Esophagus squamous epithelium (tissue), 5 donors: Measurements from ENCODE around the gene DHRS4. TPM values are rescaled to one million over a fixed set of nuclear protein-coding genes. Genes with fewer than 3 reads are reported as not detected.

ENCODE experiments used
- DNase-seq: peaks from one replicate; lab custom pipeline; 2025; lab: John Stamatoyannopoulos, UW
- H3K27ac ChIP-seq, 4 donors: fragments of 200-600 bp; sonication (generic); one replicate each; pipeline ENCODE4 v1.5.1; 2016 to 2019; ENCODE audit warnings: mild to moderate bottlenecking in 1 of 4
- H3K27me3 ChIP-seq, 4 donors: fragments of 200-600 bp; sonication (generic); 1 replicate in 3 of 4; 2 replicates in 1 of 4; pipeline versions ENCODE4 v1.5.1 to v1.6.0; 2017 to 2021; ENCODE audit warnings: antibody characterized with exemption in 1 of 4
- H3K36me3 ChIP-seq, 3 donors: fragments of 200-600 bp; sonication (generic); one replicate each; pipeline ENCODE4 v1.5.1; 2016 to 2019
- H3K4me1 ChIP-seq, 3 donors: fragments of 200-600 bp; sonication (generic); one replicate each; pipeline ENCODE4 v1.5.1; 2017 to 2019
- H3K4me3 ChIP-seq, 4 donors: fragments of 200-600 bp; sonication (generic); 1 replicate in 3 of 4; 2 replicates in 1 of 4; pipeline ENCODE4 v1.5.1; 2016 to 2019; ENCODE audit warnings: mild to moderate bottlenecking in 2 of 4, moderate library complexity in 1 of 4
- H3K9me3 ChIP-seq, 3 donors: fragments of 200-600 bp; sonication (generic); one replicate each; pipeline ENCODE4 v1.5.1; 2016 to 2019
- CTCF ChIP-seq, 6 experiments: fragments of 450-650 bp in 4 of 6; fragments of 200-600 bp in 2 of 6; sonication (generic) in 2 of 6; IDR thresholded peaks; one replicate each; pipeline ENCODE4 v1.5.1; 2016 to 2019; ENCODE audit warnings: antibody characterized with exemption in 6 of 6, mild to moderate bottlenecking in 4 of 6, moderate library complexity in 4 of 6
- POLR2A ChIP-seq, 4 donors: fragments of 450-650 bp; IDR thresholded peaks; one replicate each; pipeline ENCODE4 v1.6.1; 2017; ENCODE audit warnings: antibody characterized with exemption in 4 of 4, mild to moderate bottlenecking in 4 of 4, moderate library complexity in 3 of 4
- WGBS, 2 donors: methylation state at CpG; one replicate each; pipeline ENCODE4 v1.1.5; 2018; 5-methylcytosine and 5-hydroxymethylcytosine counted together
- intact Hi-C: fragments of 100-400 bp; cut with DNase I; formaldehyde crosslinking; loops from one replicate; pipeline ENCODE4 v1.15.0; 2022
- total RNA-seq, 4 donors: library from RNA; depleted of rRNA; stranded (reverse); fragments of >200 nt; gene quantifications; one replicate each; pipeline ENCODE4 v1.1.0, GENCODE V29; 2016
- donor health status: DM: yes; HTN: yes; CAD: no.

DHRS4 gene
- total RNA-seq, 4 donors from 2014 or later, result 27.5 to 46.0 (median 38.0) TPM

DNA sequence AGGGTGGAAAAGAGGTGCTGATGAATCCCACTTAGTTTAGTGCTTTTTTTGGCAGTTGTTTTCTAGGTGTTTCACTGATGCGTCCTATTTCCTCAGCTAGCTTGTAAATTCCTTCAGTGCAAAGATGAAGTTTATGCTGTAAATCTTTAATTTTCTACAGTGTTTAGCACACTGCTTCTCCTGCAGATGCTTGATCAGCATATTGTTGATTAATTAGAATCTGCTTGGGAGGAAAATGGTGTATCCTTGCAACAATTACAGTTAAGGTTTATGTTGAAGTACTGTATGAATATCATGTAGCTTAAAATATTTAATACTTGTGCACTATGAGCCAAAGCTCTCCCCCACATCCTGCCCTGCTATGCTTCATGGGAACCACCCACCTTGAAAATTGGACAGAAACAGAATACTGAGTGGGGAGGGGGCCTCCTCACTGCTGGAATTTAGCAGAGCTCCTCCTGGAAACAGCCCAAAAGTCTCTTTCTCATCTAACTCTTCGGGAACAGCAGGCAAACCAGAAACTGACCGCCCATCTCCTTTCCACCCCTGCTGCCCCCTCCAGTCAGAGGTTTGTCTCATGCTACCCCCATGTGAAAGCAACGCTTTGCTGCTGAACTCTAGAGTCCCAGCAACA is 20.3 kb upstream of the DHRS4 start:
- WGBS, 2 donors, result 72 to 84% methylated on average over 4 of the region's 4 CpGs
- Histone ChIP-seq H3K36me3 (no peaks in the 10 kb centered on the region), H3K9me3 (no peaks in the 10 kb centered on the region), H3K27ac (no peak overlapping the region), H3K27me3 (no peaks in the 10 kb centered on the region), H3K4me1 (peaks cover 0 to 8% (median 0%) of the 10 kb centered on the region in 3 donors), H3K4me3 (no peak overlapping the region)
- intact Hi-C loops, result no loop called here
- DNase-seq, result no peak
- no peak for TF ChIP-seq CTCF (IDR thresholded peaks at IDR 0.05)
- no peak for TF ChIP-seq POLR2A (IDR thresholded peaks at IDR 0.05)

- Histone ChIP-seq H3K9me3 (no peaks in the 10 kb centered on the region), H3K27ac (no peak overlapping the region), H3K36me3 (no peaks in the 10 kb centered on the region), H3K27me3 (no peaks in the 10 kb centered on the region), H3K4me1 (peaks cover 0 to 8% (median 0%) of the 10 kb centered on the region in 3 donors), H3K4me3 (no peak overlapping the region)
- 40 to 50% methylated on average over 1 of the region's 2 CpGs for WGBS, 2 donors
- DNase-seq, result no peak
- no peak for TF ChIP-seq CTCF (IDR thresholded peaks at IDR 0.05)
- intact Hi-C loops, result no loop called here
These were observed 19.8 kb upstream of the DHRS4 start for GRCh38 chr14:23933742-23934128.

- WGBS, 2 donors, result 67 to 70% methylated on average over 1 of the region's 1 CpG
- DNase-seq, result no peak
- Histone ChIP-seq H3K9me3 (no peaks in the 10 kb centered on the region), H3K27ac (no peak overlapping the region), H3K4me3 (no peak overlapping the region), H3K4me1 (peaks cover 0 to 5% (median 0%) of the 10 kb centered on the region in 3 donors), H3K36me3 (peaks cover 0 to 11% (median 3%) of the 10 kb centered on the region in 3 donors), H3K27me3 (no peaks in the 10 kb centered on the region)
- intact Hi-C loops, result no loop called here
- TF ChIP-seq CTCF (IDR thresholded peaks at IDR 0.05) (no peak), POLR2A (IDR thresholded peaks at IDR 0.05) (no peak)
These were observed 18.4 kb upstream of the DHRS4 start for GRCh38 chr14:23935158-23935557.

DNA sequence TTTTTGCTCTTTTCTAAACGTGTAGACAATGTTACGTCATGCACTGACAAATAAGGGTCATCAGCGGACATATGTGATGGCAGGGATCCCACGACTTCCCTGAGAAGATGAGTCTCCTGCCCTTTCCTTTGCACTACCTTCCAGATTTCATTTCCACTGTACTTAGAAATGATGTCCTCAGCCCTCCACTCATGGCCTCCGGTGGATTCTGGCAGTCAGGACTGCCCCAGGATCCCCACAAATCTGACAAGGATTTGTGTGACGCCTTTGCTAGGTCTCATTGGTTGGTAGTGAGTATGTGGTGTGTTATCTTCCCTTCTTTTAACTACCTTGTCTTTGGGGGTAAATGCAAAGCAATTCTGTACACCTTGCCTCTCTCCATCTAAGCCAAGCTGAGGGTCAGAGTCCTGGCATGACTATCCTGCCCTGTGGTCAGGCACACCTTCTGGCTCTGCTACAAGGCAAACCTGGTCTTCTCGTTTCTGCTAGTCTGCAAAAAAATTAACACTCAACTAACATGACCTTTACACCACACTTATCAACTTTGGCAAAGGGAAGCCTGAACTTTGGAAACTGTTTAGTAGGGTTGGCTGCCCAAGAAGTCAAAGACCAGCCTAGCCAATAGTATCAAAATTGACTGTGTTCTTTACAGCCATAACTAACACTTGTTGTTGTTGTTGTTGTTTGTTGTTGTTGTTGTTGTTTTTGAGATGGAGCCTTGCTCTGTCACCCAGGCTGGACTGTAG is 17.3 kb upstream of the DHRS4 start:
- intact Hi-C loops, result no loop called here
- no peak overlapping the region for H3K4me3 ChIP-seq
- no peaks in the 10 kb centered on the region for H3K27me3 ChIP-seq
- H3K27ac ChIP-seq, result no peak overlapping the region
- TF ChIP-seq POLR2A (IDR thresholded peaks at IDR 0.05) (no peak), CTCF (IDR thresholded peaks at IDR 0.05) (no peak)
- no peaks in the 10 kb centered on the region for H3K4me1 ChIP-seq
- no peak for DNase-seq
- H3K36me3 ChIP-seq, result peaks cover 0 to 22% (median 12%) of the 10 kb centered on the region in 3 donors
- 71 to 80% methylated on average over 6 to 7 of the region's 7 CpGs for WGBS, 2 donors
- H3K9me3 ChIP-seq, result no peaks in the 10 kb centered on the region

DNA sequence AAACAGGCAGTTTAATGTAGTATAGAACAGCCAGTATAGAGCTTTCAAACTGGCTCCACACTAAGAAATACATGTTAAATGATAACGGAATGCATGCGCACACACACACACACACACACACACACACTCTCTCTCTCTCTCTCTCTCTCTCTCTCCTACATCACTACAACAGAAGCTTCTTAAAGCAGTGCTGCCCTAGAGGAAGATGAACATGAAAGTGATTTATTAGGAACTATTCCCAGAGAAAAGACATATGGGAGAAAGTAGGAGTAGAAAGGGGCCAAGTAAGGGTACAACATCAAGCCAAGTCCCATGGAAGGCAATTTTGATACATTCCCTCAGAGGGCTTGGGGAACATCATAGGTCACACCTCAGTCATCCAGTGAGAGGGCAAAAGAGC is 16.4 kb upstream of the DHRS4 start:
- peaks cover 0 to 23% (median 12%) of the 10 kb centered on the region in 3 donors for H3K36me3 ChIP-seq
- intact Hi-C loops, result no loop called here
- WGBS, 2 donors, result 74 to 88% methylated on average over 2 of the region's 2 CpGs
- peaks cover 0 to under 1% (median 0%) of the 10 kb centered on the region in 3 donors for H3K4me1 ChIP-seq
- H3K27ac ChIP-seq, result no peak overlapping the region
- H3K27me3 ChIP-seq, result no peaks in the 10 kb centered on the region
- H3K4me3 ChIP-seq, result no peak overlapping the region
- TF ChIP-seq POLR2A (IDR thresholded peaks at IDR 0.05) (no peak), CTCF (IDR thresholded peaks at IDR 0.05) (no peak)
- H3K9me3 ChIP-seq, result no peaks in the 10 kb centered on the region
- DNase-seq, result no peak
